ENCODE measurements around the gene GPRIN3.
"Not testable (repeated sequence)": the region's sequence is repeated elsewhere in the genome, so short reads cannot be mapped to it uniquely, and the experiment has no call there.

Gene GPRIN3

GRCh38 chr4:89256203-89256800 lies 51.3 kb downstream of the GPRIN3 start:
- DNase-seq (ENCODE audit: low read depth): no peak

- DNase-seq (ENCODE audit: low read depth): peak; percentile 17
Measured at GRCh38 chr4:89254847-89255246, 52.8 kb downstream of the GPRIN3 start.

GRCh38 chr4:89254347-89254746 lies 53.3 kb downstream of the GPRIN3 start:
- not testable (repeated sequence) for DNase-seq (ENCODE audit: low read depth)

- no peak for DNase-seq (ENCODE audit: low read depth)
Measured at GRCh38 chr4:89253935-89254334, 53.7 kb downstream of the GPRIN3 start.

- no peak for DNase-seq (ENCODE audit: low read depth)
Measured at GRCh38 chr4:89253311-89253710, 54.3 kb downstream of the GPRIN3 start.

GRCh38 chr4:89251396-89251795 lies 56.2 kb downstream of the GPRIN3 start:
- DNase-seq (ENCODE audit: low read depth): no peak

- no peak for DNase-seq (ENCODE audit: low read depth)
Measured at GRCh38 chr4:89249716-89250361, 57.8 kb downstream of the GPRIN3 start.

- DNase-seq (ENCODE audit: low read depth): no peak
Measured at GRCh38 chr4:89249313-89249712, 58.3 kb downstream of the GPRIN3 start.

- DNase-seq (ENCODE audit: low read depth): no peak
Measured at GRCh38 chr4:89248879-89249281, 58.7 kb downstream of the GPRIN3 start.

DNA sequence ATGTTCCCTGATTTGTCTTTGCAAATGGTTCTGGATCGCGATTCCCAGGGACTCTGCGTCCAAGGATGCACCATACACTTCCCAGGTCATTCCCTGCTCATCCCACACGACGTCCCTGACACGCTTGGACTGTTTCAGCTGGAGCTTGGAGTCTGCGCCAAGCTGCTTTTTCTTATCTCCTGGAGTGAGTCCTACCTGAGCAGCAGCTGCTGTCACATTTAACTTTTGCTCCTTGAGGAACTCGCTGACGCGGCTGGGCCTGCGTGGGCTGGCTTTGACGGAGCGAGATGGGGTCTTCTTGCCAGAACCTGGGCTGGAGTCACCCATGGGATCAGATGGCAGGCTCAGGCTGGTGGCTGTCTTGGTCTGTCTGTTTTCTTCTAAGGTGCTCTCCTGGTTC lies 59.6 kb downstream of the GPRIN3 start:
- no peak for DNase-seq (ENCODE audit: low read depth)

- no peak for DNase-seq (ENCODE audit: low read depth)
Measured at GRCh38 chr4:89245459-89245858, 62.1 kb downstream of the GPRIN3 start.

DNA sequence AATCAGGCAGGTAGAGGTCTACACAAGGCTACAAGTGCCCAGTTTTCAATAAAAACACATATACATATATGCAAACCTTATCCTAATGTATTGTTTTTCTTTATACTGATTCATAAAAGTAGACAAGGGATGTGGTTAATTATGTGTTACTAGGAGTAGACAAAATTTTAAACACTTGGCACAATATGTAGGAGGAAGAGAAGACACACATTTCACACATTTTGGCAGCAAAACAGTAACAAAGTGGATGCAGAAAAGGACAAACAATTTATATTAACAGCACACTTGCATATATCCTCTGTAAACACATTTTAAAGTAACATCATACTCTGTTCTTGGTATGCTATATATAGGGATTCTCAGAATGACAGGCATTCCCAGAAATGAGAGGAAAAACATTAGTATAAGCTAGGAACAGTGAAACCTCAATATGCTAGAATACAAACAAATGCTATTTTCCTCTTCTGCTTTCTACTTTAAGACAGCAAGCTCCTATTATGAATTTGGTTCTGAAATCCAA lies 63.8 kb downstream of the GPRIN3 start:
- no peak for DNase-seq (ENCODE audit: low read depth)

GRCh38 chr4:89242864-89243732 lies 64.5 kb downstream of the GPRIN3 start:
- no peak for DNase-seq (ENCODE audit: low read depth)

DNA sequence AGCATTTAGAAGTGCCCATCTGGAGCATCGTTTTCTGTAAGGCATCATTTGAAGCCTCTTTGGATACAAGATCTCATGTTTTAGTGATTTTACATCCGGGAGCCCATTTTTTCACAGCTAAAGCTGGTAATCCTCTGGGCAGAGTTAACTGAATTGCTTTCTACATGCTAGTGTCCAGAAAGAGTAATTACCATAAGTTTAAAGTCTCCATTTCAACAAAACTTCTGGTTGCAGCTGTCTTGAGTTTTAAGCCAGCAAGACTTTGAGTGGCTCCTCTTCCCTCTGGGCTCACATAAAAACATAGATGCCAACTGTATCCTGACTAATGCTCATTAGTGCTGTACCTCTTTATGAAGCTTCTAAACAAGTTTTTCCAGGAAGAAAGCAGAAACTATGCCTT lies 65.4 kb downstream of the GPRIN3 start:
- DNase-seq (ENCODE audit: low read depth): no peak

DNA sequence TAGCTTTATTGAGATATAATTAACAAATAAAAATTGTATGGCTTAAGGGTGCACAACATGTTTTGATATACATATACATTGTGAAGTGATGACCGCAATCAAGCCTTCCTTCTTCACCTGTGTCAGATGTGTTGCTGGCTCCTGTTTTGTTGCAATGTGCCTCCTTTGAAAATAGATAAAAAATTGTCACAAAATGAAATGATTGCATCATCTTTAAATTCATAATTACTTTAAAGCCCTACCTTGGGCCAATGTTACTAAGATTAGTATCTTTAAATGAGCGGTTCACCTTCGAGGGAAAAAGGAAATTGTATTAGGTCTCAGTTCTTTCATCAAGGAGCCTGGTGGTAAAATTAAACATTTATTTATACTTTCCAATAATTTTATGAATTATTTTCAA lies 77.3 kb downstream of the GPRIN3 start:
- DNase-seq (ENCODE audit: low read depth): no peak

GRCh38 chr4:89226665-89227574 lies 80.7 kb downstream of the GPRIN3 start:
- peak; percentile 55 for DNase-seq (ENCODE audit: low read depth)

DNA sequence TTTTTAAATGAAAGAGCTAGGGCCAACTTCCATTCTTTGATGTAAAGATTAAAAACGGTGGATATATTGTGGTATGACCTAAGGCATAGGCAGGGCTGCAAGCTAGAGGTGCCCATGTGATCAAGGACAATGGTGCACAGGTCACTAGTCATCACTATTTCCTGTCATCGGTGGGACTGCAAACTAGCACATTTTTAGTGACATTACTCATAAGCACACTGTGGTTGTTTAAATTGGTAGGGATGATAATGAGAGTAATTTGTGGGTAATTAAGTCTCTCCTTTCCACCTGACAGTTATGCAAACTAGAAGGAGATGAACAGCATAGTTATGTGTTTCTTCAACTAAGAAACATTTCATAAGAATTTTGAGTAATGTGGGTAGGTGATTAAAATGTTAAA lies 85.4 kb downstream of the GPRIN3 start:
- no peak for DNase-seq (ENCODE audit: low read depth)

DNA sequence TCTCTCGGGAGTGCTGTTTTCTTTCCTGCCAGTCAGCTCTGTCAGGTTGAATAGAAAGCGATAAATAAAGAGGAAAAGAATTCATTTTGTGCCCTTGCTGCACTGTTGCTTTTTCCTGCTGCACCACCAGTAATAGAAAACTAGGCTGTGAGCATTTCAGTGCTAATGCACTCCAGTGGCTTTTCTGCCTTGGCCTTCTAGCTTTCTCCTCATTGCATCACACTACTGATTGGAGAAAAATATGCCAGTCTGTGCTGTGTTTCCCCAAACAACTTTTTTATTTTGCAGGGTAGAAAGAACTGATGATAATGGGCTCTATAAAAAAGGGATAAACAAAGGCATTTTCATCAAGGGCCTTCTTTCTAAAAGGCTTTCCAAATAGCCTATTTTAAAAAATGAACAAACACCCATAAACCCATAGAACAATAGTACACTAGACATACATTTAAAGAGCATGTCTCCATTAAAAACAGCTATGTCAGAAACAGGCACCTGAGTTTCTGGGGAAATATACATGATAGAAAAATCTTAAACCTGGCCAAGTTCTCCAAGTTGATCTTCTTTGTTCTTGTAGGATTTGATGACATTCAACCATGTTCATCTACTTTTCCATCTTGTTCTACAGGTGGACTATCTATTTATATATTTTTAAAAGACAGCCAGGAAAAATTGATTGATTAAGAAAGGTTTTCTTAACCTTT lies 86.3 kb downstream of the GPRIN3 start:
- DNase-seq (ENCODE audit: low read depth): no peak

GRCh38 chr4:89218587-89218986 lies 89.0 kb downstream of the GPRIN3 start:
- DNase-seq (ENCODE audit: low read depth): no peak

DNA sequence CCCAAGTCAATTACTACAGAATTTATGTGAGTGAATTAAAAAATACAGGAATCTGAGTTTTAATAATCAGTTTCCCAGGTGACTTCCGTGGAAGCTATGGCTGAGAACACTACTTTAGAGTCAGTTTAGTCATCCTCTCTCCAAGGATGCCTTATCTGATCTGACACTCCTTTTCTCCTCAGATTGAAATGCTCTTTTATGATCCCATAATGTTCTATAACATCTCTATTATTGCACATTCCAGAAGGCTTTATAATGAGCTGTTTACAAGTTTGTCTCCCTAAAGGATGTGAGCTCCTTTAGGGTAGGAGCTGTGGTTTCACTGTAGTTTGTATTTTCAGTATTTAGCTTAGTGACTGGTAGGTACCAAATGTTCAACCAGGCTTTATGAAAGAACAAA lies 90.0 kb downstream of the GPRIN3 start:
- DNase-seq (ENCODE audit: low read depth): no peak

- no peak for DNase-seq (ENCODE audit: low read depth)
Measured at GRCh38 chr4:89216866-89217265, 90.7 kb downstream of the GPRIN3 start.

Measured in activated T-helper 1 cell treated with Interleukin-2 at 50 U/mL for 16 hours (primary cell).